ENCODE data around the gene GYPC.
"Not testable (repeated sequence)": the region's sequence is repeated elsewhere in the genome, so short reads cannot be mapped to it uniquely, and the experiment has no call there.

Gene GYPC, protein sequence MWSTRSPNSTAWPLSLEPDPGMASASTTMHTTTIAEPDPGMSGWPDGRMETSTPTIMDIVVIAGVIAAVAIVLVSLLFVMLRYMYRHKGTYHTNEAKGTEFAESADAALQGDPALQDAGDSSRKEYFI

DNA sequence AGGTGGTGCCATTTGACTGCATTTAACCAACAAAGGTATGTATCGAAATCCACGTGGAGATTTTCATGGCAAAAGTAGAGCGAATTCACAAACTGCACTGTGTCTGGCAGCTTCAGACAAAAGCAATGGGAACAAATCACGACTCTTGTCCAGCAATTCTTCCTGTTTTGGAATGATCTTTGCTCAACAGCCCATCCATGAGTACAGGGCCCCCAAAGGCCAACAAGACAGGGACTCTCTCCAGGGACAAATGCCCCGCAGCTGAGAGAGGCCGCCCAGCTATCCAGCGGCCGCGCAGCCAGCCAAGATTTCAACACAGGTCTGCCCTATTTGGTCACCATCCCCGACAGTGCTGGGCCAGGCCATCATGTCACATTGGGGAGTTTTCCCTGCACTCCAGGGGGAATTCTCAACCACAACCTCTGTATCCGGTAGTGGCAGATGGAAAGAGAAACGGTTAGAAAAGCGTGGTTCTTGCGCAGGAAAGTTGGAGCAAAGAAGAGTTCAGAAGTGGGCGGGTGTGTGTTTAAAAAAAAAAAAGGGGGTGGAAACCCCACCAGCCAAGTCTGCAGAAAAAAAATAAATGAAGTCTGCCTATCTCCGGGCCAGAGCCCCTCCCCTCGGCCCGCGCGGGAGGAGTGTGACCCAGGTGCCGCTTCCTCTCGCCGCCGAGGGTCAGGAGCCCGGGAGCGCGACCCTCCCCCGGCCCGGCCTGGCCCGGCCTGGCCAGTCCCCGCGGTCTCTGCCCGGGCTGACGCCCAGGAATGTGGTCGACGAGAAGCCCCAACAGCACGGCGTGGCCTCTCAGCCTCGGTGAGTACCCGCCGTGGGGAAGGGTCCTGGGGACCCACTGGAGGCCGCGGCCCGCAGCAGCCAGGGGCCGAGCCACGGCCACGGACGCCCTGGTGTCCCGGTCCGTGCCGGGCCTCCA lies at the start of gene GYPC:
TSS of gene GYPC (plus strand) at position 659 of the 931 bp plus-strand sequence. CDS start at position 765, 106 bp downstream.
- Histone ChIP-seq H3K36me3 (ENCODE audit: insufficient read depth, low read length) (peaks cover 6% of the 10 kb centered on the region), H3K9me3 (ENCODE audit: low read length) (peaks cover 2% of the 10 kb centered on the region), H3K4me3 (ENCODE audit: low read length) (peak within 1 kb of the TSS; percentile 88), H3K4me1 (ENCODE audit: insufficient read depth, low read length) (peaks cover 30% of the 10 kb centered on the region), H2AFZ (ENCODE audit: low read depth, low read length) (peak within 1 kb of the TSS; percentile 81), H3K27me3 (ENCODE audit: insufficient read depth, low read length) (no peaks in the 10 kb centered on the region)

DNA sequence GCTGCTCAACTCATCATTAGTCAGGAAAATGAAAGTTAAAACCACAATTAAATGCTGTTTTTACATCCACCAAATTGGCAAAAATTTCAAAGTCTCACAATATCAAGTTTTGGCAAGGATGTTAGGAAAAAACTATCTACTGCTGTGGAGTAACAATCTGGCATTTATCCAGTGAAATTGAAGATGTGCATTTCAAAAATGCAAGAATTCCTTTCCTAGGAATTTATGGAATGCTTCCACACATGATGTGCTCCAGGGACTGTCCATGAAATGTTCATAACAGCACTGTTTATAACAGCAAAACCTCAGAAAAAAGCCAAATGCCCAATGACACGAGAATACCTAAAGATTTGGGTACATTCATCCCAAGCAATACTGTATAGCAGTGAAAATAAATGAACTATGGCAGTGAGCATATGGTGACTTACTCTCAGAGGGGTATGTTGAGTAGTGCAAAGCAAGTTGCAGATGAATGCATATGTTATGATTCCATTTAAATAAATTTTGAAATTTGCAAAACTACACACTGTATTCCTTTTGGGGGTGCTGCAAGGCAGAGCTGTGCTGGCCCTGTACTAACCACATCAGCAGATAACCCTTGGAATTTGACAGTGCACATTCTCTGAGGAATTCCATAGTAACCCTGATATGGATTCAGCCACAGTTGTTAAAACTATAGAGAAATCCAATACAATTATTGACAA lies 41.3 kb upstream of the GYPC start:
- Histone ChIP-seq H3K9me3 (ENCODE audit: low read length) (no peaks in the 10 kb centered on the region), H3K27me3 (ENCODE audit: insufficient read depth, low read length) (no peaks in the 10 kb centered on the region), H3K4me1 (ENCODE audit: insufficient read depth, low read length) (peaks cover 5% of the 10 kb centered on the region), H2AFZ (ENCODE audit: low read depth, low read length) (no peak overlapping the region), H3K4me3 (ENCODE audit: low read length) (no peak overlapping the region), H3K36me3 (ENCODE audit: insufficient read depth, low read length) (no peaks in the 10 kb centered on the region)

DNA sequence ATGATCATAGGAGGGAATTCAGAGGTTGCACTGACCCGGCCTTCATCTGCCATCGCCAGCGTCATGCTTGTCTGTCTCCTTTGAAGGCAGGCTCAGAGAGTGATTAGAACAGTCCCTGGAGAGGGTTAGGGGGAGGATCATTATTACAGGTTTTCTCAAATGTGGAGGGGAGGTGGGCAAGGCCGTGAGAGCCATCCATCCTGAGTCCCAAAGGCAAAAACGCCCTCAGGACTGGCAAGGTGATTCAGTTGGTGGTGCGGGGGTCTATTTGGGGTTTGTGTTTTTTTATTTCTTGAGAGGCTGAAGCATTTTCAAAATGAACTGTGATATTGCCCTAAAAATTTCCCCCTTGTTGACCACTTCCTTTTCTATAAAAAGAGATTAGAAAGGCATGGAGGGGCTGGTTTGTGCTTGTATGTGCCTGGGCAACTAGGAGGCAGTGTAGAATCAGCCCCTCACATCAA lies 39.3 kb upstream of the GYPC start:
- no peak overlapping the region for H2AFZ ChIP-seq (ENCODE audit: low read depth, low read length)
- H3K4me1 ChIP-seq (ENCODE audit: insufficient read depth, low read length): peaks cover 5% of the 10 kb centered on the region
- no peak overlapping the region for H3K4me3 ChIP-seq (ENCODE audit: low read length)
- H3K36me3 ChIP-seq (ENCODE audit: insufficient read depth, low read length): no peaks in the 10 kb centered on the region
- peaks cover 2% of the 10 kb centered on the region for H3K9me3 ChIP-seq (ENCODE audit: low read length)
- no peaks in the 10 kb centered on the region for H3K27me3 ChIP-seq (ENCODE audit: insufficient read depth, low read length)

DNA sequence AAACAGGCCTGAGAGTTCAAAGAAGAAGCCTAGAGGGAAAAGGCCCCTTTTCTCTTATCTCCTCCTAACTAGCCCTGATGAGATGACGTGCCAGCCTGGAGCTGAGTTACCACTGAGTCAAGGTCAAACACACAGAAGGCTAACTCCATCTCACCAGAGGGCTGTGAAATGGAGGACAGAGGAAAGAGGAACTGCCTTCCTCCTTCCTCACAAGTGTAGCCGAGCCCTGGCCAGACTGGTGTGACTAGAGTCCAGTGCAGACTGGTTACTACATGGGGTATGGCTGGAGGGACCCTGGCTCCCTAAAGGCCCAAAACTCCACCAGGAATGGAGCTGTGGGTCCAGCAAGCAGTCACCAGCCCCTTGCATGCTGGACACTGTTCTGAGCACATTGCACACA lies 35.7 kb upstream of the GYPC start:
- H3K36me3 ChIP-seq (ENCODE audit: insufficient read depth, low read length): no peaks in the 10 kb centered on the region
- no peak overlapping the region for H3K4me3 ChIP-seq (ENCODE audit: low read length)
- no peak overlapping the region for H2AFZ ChIP-seq (ENCODE audit: low read depth, low read length)
- peaks cover 2% of the 10 kb centered on the region for H3K9me3 ChIP-seq (ENCODE audit: low read length)
- no peaks in the 10 kb centered on the region for H3K27me3 ChIP-seq (ENCODE audit: insufficient read depth, low read length)
- H3K4me1 ChIP-seq (ENCODE audit: insufficient read depth, low read length): peaks cover 5% of the 10 kb centered on the region

DNA sequence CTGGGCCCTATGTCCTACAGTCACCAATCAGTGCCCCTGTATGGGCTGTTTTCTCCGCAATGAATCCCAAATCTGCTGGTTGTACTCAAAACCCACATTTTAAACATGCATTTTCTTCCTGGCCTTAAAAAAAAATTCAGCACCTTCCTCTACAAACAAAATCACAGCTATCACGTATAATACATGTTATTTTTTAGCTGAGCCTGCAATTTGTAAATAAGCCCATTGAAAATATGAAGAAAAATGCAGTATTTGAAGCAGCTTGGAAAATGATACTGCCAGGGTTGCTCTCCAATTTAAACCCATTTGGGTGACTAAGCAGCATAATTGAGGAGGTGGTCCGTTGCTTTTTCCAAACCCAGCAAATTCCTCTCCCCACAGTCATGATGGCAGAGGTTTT lies 33.0 kb upstream of the GYPC start:
- H3K36me3 ChIP-seq (ENCODE audit: insufficient read depth, low read length): no peaks in the 10 kb centered on the region
- H3K9me3 ChIP-seq (ENCODE audit: low read length): peaks cover 2% of the 10 kb centered on the region
- H3K4me1 ChIP-seq (ENCODE audit: insufficient read depth, low read length): no peaks in the 10 kb centered on the region
- H3K27me3 ChIP-seq (ENCODE audit: insufficient read depth, low read length): no peaks in the 10 kb centered on the region
- no peak overlapping the region for H2AFZ ChIP-seq (ENCODE audit: low read depth, low read length)
- H3K4me3 ChIP-seq (ENCODE audit: low read length): no peak overlapping the region

DNA sequence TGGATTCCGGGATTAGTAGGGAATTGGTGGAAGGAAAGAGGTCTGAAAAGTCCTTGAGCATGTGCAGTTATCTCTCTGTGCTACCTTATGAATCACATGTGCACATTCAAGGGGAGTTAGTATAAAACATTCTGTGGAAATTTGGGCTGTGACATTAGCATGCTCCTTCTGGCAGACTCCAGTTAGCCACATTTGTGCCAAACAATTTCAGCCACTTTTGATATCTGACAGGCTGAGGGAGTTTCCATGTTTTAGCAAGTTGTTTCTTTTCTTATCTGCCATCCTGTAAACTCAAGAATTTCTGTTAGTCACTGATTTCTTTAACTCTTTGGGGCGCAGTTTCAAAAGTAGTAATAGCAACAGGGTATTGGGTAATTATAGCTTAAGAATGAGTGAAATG lies 28.3 kb upstream of the GYPC start:
- Histone ChIP-seq H3K4me1 (ENCODE audit: insufficient read depth, low read length) (no peaks in the 10 kb centered on the region), H3K27me3 (ENCODE audit: insufficient read depth, low read length) (no peaks in the 10 kb centered on the region), H3K9me3 (ENCODE audit: low read length) (no peaks in the 10 kb centered on the region), H2AFZ (ENCODE audit: low read depth, low read length) (no peak overlapping the region), H3K36me3 (ENCODE audit: insufficient read depth, low read length) (no peaks in the 10 kb centered on the region), H3K4me3 (ENCODE audit: low read length) (no peak overlapping the region)

DNA sequence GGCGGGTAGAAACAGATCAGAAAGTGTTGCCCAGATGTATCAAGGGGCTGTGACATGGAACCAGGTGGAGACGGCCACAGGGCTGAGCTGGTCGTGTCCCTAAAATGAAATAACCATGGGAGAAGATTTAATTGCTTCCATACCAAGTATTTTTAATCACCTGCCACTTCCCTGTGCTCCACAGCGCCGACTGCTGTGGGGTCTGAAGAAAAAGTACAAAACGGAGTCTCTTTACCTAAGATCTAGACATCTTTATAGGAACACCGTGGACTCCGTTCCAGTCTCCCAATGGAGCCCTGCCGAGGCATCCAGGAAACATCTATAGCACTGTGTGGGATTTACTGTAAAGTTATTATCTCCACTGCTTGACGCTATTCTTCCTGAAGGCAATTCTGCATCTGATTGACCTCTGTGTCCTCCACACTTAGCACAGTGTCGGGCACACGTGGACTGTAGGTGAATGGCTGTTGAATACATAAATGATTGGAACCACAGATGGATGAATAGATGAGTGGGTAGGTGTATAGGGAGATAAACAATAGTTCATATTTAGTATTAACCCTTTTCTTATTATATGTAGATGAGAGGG lies 21.6 kb upstream of the GYPC start:
- no peaks in the 10 kb centered on the region for H3K27me3 ChIP-seq (ENCODE audit: insufficient read depth, low read length)
- H3K4me1 ChIP-seq (ENCODE audit: insufficient read depth, low read length): no peaks in the 10 kb centered on the region
- no peaks in the 10 kb centered on the region for H3K9me3 ChIP-seq (ENCODE audit: low read length)
- no peaks in the 10 kb centered on the region for H3K36me3 ChIP-seq (ENCODE audit: insufficient read depth, low read length)
- H2AFZ ChIP-seq (ENCODE audit: low read depth, low read length): no peak overlapping the region
- H3K4me3 ChIP-seq (ENCODE audit: low read length): no peak overlapping the region

DNA sequence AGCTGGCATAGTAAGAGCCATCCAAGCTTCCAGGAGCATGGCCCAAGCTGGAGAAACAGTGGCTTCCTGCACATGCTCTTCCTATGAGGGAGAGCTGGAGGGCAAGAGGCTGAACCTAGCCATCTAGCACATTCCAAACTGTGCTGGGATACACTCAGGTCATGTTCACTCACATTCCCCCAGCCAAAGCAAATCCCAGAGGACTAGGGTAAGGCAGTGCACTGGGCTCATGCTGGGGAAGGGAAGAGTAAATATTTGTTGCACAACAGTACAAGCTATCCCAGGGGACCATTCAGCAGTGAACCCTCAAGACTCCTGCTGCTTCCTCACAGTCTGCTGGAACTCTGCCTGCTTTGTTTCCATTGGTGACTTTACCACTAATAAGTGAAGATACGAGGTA lies 20.7 kb upstream of the GYPC start:
- H3K4me3 ChIP-seq (ENCODE audit: low read length): no peak overlapping the region

DNA sequence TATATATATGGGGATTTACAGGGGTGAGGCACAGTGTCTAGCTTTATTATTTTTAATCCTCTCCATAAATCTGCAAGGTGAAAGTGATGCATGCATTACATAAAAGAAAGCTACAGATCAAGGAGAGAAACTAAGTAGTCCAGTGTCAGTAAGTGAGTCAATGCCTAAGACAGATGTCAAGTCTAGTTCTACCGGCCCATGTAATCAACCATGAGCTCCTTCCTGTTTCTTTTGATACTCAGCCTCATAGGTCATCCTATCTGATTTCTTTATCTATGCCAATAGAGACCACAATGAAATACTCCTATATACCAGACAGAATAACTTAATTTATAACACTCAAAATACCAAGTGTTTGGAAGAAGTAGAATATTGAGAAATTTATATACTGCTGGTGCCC lies 20.2 kb upstream of the GYPC start:
- H3K36me3 ChIP-seq (ENCODE audit: insufficient read depth, low read length): no peaks in the 10 kb centered on the region
- no peak overlapping the region for H3K4me3 ChIP-seq (ENCODE audit: low read length)
- no peak overlapping the region for H2AFZ ChIP-seq (ENCODE audit: low read depth, low read length)
- no peaks in the 10 kb centered on the region for H3K4me1 ChIP-seq (ENCODE audit: insufficient read depth, low read length)
- no peaks in the 10 kb centered on the region for H3K9me3 ChIP-seq (ENCODE audit: low read length)
- no peaks in the 10 kb centered on the region for H3K27me3 ChIP-seq (ENCODE audit: insufficient read depth, low read length)

More for the DNA sequence above, 20.7 kb upstream of the GYPC start:
- Histone ChIP-seq H3K36me3 (ENCODE audit: insufficient read depth, low read length) (no peaks in the 10 kb centered on the region), H2AFZ (ENCODE audit: low read depth, low read length) (no peak overlapping the region), H3K27me3 (ENCODE audit: insufficient read depth, low read length) (no peaks in the 10 kb centered on the region), H3K4me1 (ENCODE audit: insufficient read depth, low read length) (no peaks in the 10 kb centered on the region), H3K9me3 (ENCODE audit: low read length) (no peaks in the 10 kb centered on the region)

DNA sequence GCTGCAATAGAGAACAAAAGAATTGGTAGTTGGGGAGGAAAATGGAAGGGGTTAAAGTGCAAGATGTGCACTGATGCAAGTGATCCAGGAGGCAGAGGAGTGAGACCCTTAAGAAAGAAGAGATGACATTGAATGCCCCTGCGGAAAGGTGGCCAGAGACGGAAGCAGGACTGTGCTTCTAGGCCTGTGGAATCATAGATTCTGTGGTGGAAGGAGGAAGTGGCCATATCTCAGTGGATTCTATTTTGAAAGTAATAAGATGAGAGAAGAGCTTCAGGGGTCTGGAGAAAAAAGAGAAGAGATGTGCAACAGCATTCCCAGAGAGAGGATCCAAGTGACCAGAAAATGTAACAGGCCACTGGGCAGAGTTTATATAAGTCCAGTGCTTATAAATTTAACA lies 18.6 kb upstream of the GYPC start:
- Histone ChIP-seq H3K4me3 (ENCODE audit: low read length) (no peak overlapping the region), H2AFZ (ENCODE audit: low read depth, low read length) (no peak overlapping the region), H3K27me3 (ENCODE audit: insufficient read depth, low read length) (no peaks in the 10 kb centered on the region), H3K36me3 (ENCODE audit: insufficient read depth, low read length) (no peaks in the 10 kb centered on the region), H3K4me1 (ENCODE audit: insufficient read depth, low read length) (no peaks in the 10 kb centered on the region), H3K9me3 (ENCODE audit: low read length) (no peaks in the 10 kb centered on the region)

DNA sequence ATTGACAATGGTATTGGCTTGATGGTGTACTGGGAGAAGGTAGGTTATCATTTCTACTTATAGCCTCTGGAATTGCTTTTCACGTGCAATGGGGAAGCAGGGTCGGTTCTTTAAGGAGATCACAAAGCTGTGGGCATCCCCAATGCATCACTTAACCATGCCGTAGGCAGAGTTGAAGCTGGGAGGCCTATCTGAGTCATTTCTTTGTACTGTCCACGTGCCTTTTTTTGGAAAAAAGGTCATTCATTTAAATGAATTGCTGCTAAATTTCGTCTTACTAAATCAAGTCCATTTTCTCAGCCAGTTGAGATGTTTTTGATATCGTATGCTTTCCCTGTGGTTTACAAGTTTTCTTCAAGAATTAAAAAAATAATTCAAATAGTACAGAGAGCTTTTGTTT lies 17.2 kb upstream of the GYPC start:
- no peaks in the 10 kb centered on the region for H3K4me1 ChIP-seq (ENCODE audit: insufficient read depth, low read length)
- no peaks in the 10 kb centered on the region for H3K36me3 ChIP-seq (ENCODE audit: insufficient read depth, low read length)

DNA sequence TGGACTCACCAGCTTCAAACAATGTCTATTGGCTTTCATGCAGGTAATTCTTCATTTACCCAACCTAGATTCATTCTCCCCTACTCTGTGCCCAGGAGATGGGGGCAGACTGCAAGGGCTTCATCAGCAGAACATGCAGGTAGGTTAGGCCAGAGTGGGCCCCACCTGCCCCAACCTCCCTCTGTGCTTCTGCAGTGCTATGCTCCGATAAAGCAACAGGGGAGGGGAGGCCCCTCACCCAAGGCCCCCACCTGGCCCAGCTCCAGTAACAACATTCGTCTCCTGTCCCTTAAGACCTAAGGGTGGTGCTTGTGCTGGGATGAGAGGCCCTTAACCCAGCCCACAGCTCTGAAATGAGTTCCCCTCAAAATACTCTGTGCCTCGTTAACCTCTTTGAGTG lies 16.7 kb upstream of the GYPC start:
- H3K4me1 ChIP-seq (ENCODE audit: insufficient read depth, low read length): no peaks in the 10 kb centered on the region
- H3K4me3 ChIP-seq (ENCODE audit: low read length): no peak overlapping the region
- H2AFZ ChIP-seq (ENCODE audit: low read depth, low read length): no peak overlapping the region
- no peaks in the 10 kb centered on the region for H3K9me3 ChIP-seq (ENCODE audit: low read length)
- H3K27me3 ChIP-seq (ENCODE audit: insufficient read depth, low read length): no peaks in the 10 kb centered on the region
- no peaks in the 10 kb centered on the region for H3K36me3 ChIP-seq (ENCODE audit: insufficient read depth, low read length)

More for the DNA sequence above, 17.2 kb upstream of the GYPC start:
- Histone ChIP-seq H3K4me3 (ENCODE audit: low read length) (no peak overlapping the region), H2AFZ (ENCODE audit: low read depth, low read length) (no peak overlapping the region), H3K27me3 (ENCODE audit: insufficient read depth, low read length) (no peaks in the 10 kb centered on the region), H3K9me3 (ENCODE audit: low read length) (no peaks in the 10 kb centered on the region)

DNA sequence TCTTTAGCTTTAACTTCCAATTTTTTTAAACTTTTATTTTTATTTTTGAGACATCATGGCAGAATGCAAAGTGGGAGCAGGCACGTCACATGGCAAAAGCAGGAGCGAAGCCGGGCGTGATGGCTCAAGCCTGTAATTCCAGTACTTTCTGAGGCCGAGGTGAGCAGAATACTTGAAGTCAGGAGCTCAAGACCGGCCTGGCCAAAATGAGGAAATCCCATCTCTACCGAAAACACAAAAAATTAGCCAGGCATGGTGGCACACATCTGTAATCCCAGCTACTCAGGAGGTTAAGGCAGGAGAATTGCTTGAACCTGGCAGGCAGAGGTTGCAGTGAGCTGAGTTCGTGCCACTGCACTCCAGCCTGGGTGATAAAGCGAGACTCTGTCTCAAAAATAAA lies 14.7 kb upstream of the GYPC start:
- H3K27me3 ChIP-seq (ENCODE audit: insufficient read depth, low read length); H3K36me3 ChIP-seq (ENCODE audit: insufficient read depth, low read length); H3K9me3 ChIP-seq (ENCODE audit: low read length); H3K4me3 ChIP-seq (ENCODE audit: low read length); H3K4me1 ChIP-seq (ENCODE audit: insufficient read depth, low read length); H2AFZ ChIP-seq (ENCODE audit: low read depth, low read length): not testable (repeated sequence)
